Loucy (cell line): Measurements from ENCODE around the gene TAF11L9.
"Not testable (repeated sequence)": the region's sequence is repeated elsewhere in the genome, so short reads cannot be mapped to it uniquely, and the experiment has no call there.

ENCODE experiments used
- EZH2phosphoT487 ChIP-seq: fragments of 200-600 bp; IDR thresholded peaks from 2 replicates; pipeline ENCODE4 v1.6.1; 2018; ENCODE audit warnings: antibody characterized with exemption, mild to moderate bottlenecking, moderate library complexity, borderline replicate concordance
- TF ChIP-seq, protein P1 (sequence below): fragments of 200-600 bp; sonication (generic); conservative IDR thresholded peaks from 2 replicates; pipeline ENCODE4 v1.5.1; 2014; ENCODE audit warnings: mild to moderate bottlenecking, antibody characterized with exemption, low read length

DNA sequence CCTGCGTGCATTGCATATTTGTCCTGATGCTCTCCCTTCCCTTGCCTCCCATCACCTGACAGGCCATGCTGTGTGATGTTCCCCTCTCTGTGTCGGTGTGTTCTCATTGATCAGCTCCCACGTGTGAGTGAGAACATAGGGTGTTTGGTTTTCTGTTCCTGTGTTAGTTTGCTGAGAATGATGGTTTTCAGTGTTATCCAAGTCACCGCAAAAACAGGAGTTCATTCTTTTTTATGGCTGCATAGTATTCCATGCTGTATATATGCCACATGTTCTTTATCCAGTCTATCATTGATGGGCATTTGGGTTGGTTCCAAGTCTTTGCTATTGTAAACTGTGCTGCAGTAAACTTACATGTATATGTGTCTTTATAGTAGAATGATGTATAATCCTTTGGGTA is 13.3 kb upstream of the TAF11L9 start:
- TF ChIP-seq, protein P1, sequence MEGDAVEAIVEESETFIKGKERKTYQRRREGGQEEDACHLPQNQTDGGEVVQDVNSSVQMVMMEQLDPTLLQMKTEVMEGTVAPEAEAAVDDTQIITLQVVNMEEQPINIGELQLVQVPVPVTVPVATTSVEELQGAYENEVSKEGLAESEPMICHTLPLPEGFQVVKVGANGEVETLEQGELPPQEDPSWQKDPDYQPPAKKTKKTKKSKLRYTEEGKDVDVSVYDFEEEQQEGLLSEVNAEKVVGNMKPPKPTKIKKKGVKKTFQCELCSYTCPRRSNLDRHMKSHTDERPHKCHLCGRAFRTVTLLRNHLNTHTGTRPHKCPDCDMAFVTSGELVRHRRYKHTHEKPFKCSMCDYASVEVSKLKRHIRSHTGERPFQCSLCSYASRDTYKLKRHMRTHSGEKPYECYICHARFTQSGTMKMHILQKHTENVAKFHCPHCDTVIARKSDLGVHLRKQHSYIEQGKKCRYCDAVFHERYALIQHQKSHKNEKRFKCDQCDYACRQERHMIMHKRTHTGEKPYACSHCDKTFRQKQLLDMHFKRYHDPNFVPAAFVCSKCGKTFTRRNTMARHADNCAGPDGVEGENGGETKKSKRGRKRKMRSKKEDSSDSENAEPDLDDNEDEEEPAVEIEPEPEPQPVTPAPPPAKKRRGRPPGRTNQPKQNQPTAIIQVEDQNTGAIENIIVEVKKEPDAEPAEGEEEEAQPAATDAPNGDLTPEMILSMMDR = not testable (repeated sequence)
- not testable (repeated sequence) for TF ChIP-seq EZH2phosphoT487
